WI38 (cell line): ENCODE data around the gene CDYL2.
"Not testable (repeated sequence)": the region's sequence is repeated elsewhere in the genome, so short reads cannot be mapped to it uniquely, and the experiment has no call there.

Source experiments
- H3K4me3 ChIP-seq: 2 replicates; pipeline ENCODE4 v1.5.1; 2011; ENCODE audit warnings: low read depth, mild to moderate bottlenecking, control low read depth, low read length
- TF ChIP-seq, protein P1 (sequence below): IDR thresholded peaks from 2 replicates; pipeline ENCODE4 v1.5.1; 2012; ENCODE audit warnings: low read depth, mild to moderate bottlenecking, control low read depth, low read length

CDYL2 gene

DNA sequence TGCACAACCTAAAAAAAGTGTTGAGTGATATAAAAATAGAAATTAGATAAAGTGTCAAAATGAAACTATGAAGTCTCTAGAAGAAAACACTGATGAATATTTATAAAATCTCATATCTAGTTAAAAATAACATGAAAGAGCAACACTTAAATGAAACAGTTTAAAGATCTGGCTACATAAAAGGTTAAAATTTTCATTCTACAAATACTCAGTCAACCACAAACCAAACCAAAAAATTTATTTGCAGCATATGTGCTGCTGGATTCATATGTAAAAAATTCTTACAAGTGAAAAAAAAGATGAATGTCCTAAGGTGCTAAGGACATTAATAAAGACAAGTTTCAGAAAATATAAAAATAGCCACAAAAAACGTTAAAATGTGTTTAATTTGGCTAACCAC is 22.6 kb upstream of the CDYL2 start:
- TF ChIP-seq, protein P1, sequence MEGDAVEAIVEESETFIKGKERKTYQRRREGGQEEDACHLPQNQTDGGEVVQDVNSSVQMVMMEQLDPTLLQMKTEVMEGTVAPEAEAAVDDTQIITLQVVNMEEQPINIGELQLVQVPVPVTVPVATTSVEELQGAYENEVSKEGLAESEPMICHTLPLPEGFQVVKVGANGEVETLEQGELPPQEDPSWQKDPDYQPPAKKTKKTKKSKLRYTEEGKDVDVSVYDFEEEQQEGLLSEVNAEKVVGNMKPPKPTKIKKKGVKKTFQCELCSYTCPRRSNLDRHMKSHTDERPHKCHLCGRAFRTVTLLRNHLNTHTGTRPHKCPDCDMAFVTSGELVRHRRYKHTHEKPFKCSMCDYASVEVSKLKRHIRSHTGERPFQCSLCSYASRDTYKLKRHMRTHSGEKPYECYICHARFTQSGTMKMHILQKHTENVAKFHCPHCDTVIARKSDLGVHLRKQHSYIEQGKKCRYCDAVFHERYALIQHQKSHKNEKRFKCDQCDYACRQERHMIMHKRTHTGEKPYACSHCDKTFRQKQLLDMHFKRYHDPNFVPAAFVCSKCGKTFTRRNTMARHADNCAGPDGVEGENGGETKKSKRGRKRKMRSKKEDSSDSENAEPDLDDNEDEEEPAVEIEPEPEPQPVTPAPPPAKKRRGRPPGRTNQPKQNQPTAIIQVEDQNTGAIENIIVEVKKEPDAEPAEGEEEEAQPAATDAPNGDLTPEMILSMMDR, result no peak
- H3K4me3 ChIP-seq, result no peak overlapping the region

DNA sequence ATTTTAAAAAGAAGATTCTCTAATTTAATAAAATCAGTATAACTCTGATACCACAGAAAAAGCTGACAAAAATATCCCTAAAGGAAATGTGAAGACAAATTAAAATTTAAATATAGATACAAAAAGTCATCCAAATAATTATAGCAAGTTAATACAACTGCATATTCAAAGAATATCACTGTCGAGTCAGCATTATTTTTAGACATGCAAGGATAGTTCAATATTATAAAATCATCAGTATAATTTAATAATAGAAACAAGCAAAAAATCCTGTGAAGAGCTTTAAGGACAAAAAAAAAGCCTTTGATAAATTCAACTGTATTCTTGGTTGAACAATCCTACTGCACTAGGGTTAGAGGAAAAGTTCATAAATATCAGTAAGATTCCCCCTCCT is 21.0 kb upstream of the CDYL2 start:
- TF ChIP-seq, protein P1, result no peak
- H3K4me3 ChIP-seq, result no peak overlapping the region

DNA sequence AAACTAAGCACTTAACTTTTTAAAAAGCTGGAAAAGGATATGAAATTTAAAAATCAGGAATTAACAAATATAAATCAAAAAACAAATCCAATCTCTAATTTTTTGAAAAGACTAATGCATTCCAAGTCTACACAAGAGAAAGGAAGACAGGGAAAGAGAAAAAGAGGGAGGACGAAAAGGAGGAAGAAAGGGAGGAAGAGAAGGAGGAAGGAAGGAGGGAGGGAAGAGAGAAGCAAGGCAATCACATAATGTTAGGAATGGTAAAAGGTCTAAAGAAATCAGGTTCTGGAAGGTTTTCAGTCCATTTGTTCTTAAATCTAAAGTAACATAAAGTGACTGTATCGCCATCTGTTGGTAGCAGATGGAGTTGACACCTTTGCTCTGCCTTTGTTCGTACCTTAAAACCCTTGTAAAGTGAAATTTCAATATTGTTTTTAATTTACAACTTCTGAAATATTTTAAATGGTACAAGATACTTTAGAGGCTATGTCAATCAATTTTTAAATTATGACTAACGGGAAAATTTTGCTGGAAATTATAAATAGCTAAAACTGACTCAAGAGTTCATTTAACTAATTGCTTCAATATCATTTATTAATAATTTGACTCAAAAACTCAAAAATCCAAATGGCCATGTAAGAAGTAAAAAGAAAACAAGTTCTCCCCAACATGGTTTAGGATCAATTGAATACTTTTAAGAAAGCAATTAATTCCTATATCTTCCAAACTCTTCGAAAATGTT is 20.4 kb upstream of the CDYL2 start:
- H3K4me3 ChIP-seq, result no peak overlapping the region
- TF ChIP-seq, protein P1, result peak; percentile 46

DNA sequence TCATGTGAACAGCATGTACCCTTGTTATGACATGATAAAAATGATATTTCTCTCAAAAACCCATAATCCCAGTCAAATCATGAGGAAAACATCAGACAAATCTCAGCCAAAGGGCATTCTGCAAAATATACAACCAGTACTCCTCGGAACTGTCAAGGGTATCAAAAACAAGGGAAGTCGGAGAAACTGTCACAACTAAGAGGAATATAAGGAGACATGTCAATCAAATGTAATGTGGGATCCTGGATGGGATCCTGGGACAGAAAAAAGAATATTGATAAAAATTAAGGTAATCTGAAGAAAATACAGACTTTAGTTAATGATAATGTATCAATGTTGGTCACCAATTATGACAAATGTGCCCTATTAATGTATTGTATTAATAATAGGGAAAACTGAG is 15.6 kb upstream of the CDYL2 start:
- no peak overlapping the region for H3K4me3 ChIP-seq
- TF ChIP-seq, protein P1, result no peak

DNA sequence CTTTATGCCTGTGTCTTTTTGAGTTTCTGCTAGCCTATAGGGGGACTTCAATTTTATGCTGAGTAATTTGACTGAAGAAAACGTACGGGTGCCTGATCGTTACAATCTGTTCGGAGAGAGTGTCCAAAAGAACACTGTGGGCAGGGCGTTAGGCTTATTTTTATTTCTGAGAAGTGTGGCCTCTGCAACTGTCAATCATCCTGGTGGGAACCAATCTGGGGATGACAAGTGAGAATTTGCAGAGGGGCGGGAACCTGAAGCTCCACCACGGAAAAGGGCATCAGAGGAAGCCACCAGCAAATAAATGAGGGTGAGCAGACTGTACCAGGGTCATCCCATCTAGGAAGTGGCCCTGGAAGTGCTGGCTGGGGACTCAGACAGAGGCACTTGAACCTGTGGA is 12.0 kb upstream of the CDYL2 start:
- TF ChIP-seq, protein P1, result no peak
- no peak overlapping the region for H3K4me3 ChIP-seq

DNA sequence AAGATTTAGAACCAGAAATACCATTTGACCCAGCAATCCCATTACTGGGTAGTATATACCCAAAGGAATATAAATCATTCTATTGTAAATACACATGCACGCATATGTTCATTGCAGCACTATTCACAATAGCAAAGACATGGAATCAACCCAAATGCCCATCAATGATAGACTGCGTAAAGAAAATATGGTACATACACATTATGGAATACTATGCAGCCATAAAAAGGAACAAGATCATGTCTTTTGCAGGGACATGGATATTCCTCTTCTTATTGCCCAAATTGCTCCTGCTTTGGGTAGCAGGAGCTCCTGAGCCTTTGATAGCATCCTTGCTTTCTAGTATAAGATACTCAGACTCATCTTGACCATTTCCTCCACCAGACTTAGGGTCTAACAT is 10.9 kb upstream of the CDYL2 start:
- not testable (repeated sequence) for H3K4me3 ChIP-seq

DNA sequence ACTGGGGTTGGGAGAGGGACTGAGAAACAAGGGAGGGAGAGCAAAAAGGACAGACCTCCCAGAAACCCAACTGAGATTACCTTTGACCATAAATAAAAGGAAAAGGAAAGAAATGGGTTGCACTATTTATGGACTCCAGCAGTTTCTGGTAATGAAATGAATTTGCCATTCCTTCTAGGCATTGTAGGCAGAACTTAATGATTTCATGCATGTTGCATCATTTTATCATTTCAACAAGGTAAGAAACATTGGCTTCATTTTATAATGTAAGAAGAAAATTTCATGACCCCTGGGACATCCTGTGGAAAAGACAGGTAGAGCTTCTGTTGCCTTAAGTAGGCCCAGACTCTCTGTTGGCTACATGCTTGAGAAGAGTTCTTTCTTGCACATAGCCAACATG is 8.2 kb upstream of the CDYL2 start:
- TF ChIP-seq, protein P1, result no peak
- no peak overlapping the region for H3K4me3 ChIP-seq

DNA sequence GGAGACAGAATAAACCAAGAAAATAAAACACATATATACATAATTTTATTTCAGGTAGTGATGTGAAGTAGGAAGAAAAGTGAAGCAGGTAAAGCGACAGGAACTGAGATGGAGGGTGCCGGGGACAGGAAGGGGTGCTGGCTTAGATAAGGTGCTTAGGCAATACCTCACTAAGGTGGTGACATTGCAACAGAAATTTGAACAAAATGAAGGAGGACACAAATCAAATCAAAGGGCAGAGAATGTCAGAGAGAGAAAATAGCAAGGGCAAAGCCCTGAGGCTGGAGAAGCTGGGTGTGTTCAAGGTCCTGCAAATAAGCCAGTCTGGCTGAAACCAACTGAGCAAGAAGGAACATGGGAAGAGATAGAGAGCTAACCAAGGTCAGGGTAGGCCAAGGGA is 5.0 kb upstream of the CDYL2 start:
- TF ChIP-seq, protein P1, result no peak
- no peak overlapping the region for H3K4me3 ChIP-seq
